HL-60 (cell line): ENCODE results near the gene ELAC2.

Experiments used
- DNase-seq, 2 experiments: peaks; one replicate each; pipeline ENCODE4 v3.0.0-alpha.2; 2010 to 2020; ENCODE audit warnings: low read depth in 1 of 2, low spot score in 1 of 2
- H3K27ac ChIP-seq: fragments of 250-450 bp; sonication (Bioruptor Pico); replicated peaks from 2 replicates; pipeline ENCODE4 v1.5.1; 2020; ENCODE audit warnings: mild to moderate bottlenecking, moderate library complexity
- H3K27me3 ChIP-seq: fragments of 250-450 bp; sonication (Bioruptor Pico); 2 replicates; pipeline ENCODE4 v1.5.1; 2021; ENCODE audit warnings: mild to moderate bottlenecking, moderate library complexity; ENCODE audit not compliant: insufficient read depth, poor library complexity, severe bottlenecking
- H3K4me3 ChIP-seq: replicated peaks from 2 replicates; pipeline ENCODE4 v1.5.1; 2011; ENCODE audit warnings: mild to moderate bottlenecking, control low read depth, low read length; ENCODE audit not compliant: insufficient read depth
- CTCF ChIP-seq: IDR thresholded peaks from one replicate; pipeline ENCODE4 v1.5.1; 2011; ENCODE audit warnings: low read length, control low read depth, inconsistent platforms; ENCODE audit not compliant: insufficient read depth
- GABPA ChIP-seq: IDR thresholded peaks from 2 replicates; pipeline ENCODE4 v1.6.1; 2012; ENCODE audit warnings: low read depth
- POLR2AphosphoS5 ChIP-seq: IDR thresholded peaks from 2 replicates; pipeline ENCODE4 v1.6.1; 2012; ENCODE audit warnings: low read depth
- REST ChIP-seq: IDR thresholded peaks from 2 replicates; pipeline ENCODE4 v1.6.1; 2012; ENCODE audit warnings: low read depth; ENCODE audit not compliant: insufficient replicate concordance
- SPI1 ChIP-seq: IDR thresholded peaks from 2 replicates; pipeline ENCODE4 v1.6.1; 2012; ENCODE audit warnings: low read depth, mild to moderate bottlenecking, borderline replicate concordance

The ELAC2 gene

DNA sequence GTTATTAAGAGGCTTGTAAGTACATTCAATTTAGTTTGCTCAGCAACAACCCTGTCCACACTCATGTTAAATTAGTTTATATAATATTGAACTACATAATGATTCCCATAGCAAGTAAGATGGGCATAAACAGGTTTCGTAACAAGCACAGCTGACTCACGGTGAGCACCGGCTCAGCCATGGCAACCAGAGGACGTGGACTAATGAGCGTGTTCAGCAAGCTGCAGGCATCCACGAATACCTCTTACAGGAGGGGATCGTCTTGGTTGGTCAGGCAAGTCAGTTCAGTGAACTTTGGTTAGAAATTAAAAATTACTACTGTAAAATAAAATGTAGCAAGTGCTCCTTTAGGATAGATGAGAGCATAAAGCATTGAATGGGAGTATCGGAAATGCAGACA is 58.4 kb downstream of the ELAC2 start:
- H3K27me3 ChIP-seq = no peaks in the 10 kb centered on the region
- H3K4me3 ChIP-seq = no peak overlapping the region
- no peak overlapping the region for H3K27ac ChIP-seq
- TF ChIP-seq POLR2AphosphoS5 (no peak), REST (no peak)
- no peak for DNase-seq

DNA sequence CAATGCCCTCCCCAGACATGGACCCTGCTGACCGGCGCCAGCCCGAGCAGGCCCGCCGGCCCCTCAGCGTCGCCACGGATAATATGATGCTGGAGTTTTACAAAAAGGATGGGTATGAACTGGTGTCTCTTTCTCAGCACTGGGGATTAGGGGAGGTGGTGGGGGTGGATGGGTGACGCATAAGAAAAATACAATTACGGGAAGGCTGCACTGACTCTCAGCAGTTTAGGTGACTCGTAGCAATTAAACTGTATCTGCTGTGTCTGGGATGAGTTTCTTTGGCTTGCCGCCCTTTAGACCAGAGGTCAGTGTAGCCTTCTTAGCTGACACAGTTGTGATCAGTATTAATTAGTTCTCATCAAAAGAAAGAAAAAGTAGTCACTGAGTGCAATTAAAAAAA is 59.0 kb downstream of the ELAC2 start:
- no peak for TF ChIP-seq POLR2AphosphoS5
- TF ChIP-seq CTCF = no peak
- TF ChIP-seq REST = no peak
- no peak for TF ChIP-seq SPI1
- TF ChIP-seq GABPA = no peak
- Histone ChIP-seq H3K4me3 (no peak overlapping the region), H3K27me3 (no peaks in the 10 kb centered on the region), H3K27ac (no peak overlapping the region)
- no peak for DNase-seq

DNA sequence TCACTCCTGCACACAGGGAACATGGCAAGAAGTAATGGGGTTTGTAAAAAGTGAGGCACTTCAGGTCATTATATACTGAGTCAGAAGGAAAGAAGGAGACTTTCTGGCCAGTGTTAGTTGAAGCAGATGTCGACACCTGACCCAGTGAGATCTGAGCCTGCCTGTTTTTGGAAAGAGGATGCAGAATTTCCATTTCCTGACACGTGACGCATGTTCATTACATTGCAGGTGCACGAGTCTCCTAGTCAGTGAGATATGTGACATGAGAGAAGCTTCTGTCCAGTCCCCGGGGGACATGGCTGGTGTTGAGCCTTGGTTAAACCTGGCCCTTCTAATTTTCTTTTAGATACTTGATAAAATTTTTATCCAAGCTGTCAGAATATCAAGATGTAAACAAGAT is 62.3 kb downstream of the ELAC2 start:
- Histone ChIP-seq H3K27ac (no peak overlapping the region), H3K27me3 (no peaks in the 10 kb centered on the region), H3K4me3 (no peak overlapping the region)
- TF ChIP-seq REST = no peak
- TF ChIP-seq CTCF = no peak
- no peak for TF ChIP-seq GABPA
- TF ChIP-seq SPI1 = no peak
- TF ChIP-seq POLR2AphosphoS5 = no peak
- no peak for DNase-seq

DNA sequence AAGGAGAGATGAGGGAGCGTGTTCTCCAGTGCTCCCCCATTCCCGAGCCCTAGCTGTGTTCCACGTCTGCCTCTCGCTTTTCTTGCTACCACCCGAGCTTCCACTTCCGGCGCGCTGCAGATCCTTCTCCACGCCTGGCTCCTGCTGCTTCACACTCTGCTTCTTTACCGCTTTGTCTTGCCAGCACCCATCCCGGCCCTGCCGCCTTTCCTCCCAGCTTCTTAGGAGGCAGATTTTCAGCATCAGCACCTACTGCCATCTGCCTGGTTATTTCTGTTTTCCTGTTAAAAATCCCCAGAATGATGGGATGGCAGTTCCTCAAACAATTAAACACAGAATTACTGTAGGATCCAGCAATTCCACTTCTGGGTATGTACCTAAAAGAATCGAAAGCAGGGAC is 64.7 kb downstream of the ELAC2 start:
- no peak for DNase-seq
- no peaks in the 10 kb centered on the region for H3K27me3 ChIP-seq
- TF ChIP-seq SPI1 = no peak
- no peak for TF ChIP-seq REST
- TF ChIP-seq CTCF = no peak
- TF ChIP-seq POLR2AphosphoS5 = no peak
- TF ChIP-seq GABPA = no peak

More for the DNA sequence above, 64.7 kb downstream of the ELAC2 start:
- H3K4me3 ChIP-seq = no peak overlapping the region
- no peak overlapping the region for H3K27ac ChIP-seq
